ENCODE data around the gene MACF1. TPM values are rescaled to one million over a fixed set of nuclear protein-coding genes. Genes with fewer than 3 reads are reported as not detected.

MACF1 gene
- total RNA-seq, 1 donor from 2014 or later, result 185 TPM

DNA sequence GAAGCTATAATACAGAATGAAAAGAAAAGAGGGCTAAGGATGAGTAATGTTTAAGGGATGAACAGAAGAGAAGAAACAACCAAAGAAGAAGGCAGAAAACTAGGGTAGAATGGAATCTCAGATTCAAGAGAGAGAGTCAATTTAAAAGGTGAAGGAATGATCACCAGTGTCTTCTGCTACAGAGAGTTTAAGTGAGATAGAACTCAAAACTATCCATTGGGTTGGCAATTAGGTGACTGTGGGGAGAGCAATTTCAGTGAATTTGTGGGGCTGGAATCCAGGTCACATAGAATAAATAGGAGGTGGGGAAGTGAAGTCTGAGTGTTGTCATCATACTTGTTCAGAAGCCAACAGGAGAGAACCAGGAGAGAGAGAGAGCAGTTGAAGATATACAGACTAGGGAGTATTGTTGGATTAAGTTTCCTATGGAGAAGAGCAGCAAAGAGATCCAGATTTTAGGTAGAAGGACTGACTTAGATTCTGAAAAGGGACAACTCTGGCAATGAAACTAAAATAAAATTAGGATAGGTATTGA, 19.9 kb downstream of the MACF1 start:
- Mint-ChIP-seq H3K4me1 (no peaks in the 10 kb centered on the region), H3K36me3 (ENCODE audit: low read depth) (no peaks in the 10 kb centered on the region), H3K27ac (ENCODE audit: unreplicated experiment) (no peak overlapping the region), H3K4me3 (no peak overlapping the region), H3K9me3 (no peaks in the 10 kb centered on the region), H3K27me3 (ENCODE audit: low read depth) (no peaks in the 10 kb centered on the region)
- TF ChIP-seq, protein P1, sequence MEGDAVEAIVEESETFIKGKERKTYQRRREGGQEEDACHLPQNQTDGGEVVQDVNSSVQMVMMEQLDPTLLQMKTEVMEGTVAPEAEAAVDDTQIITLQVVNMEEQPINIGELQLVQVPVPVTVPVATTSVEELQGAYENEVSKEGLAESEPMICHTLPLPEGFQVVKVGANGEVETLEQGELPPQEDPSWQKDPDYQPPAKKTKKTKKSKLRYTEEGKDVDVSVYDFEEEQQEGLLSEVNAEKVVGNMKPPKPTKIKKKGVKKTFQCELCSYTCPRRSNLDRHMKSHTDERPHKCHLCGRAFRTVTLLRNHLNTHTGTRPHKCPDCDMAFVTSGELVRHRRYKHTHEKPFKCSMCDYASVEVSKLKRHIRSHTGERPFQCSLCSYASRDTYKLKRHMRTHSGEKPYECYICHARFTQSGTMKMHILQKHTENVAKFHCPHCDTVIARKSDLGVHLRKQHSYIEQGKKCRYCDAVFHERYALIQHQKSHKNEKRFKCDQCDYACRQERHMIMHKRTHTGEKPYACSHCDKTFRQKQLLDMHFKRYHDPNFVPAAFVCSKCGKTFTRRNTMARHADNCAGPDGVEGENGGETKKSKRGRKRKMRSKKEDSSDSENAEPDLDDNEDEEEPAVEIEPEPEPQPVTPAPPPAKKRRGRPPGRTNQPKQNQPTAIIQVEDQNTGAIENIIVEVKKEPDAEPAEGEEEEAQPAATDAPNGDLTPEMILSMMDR (conservative IDR thresholded peaks at IDR 0.05), result no peak
- no peak for DNase-seq (ENCODE audit: low read depth, low spot score)

GRCh38 chr1:39226836-39227235, 22.3 kb downstream of the MACF1 start:
- Mint-ChIP-seq H3K27me3 (ENCODE audit: low read depth) (no peaks in the 10 kb centered on the region), H3K36me3 (ENCODE audit: low read depth) (peaks cover 2% of the 10 kb centered on the region), H3K9me3 (no peaks in the 10 kb centered on the region), H3K4me3 (no peak overlapping the region), H3K4me1 (peaks cover 11% of the 10 kb centered on the region), H3K27ac (ENCODE audit: unreplicated experiment) (no peak overlapping the region)
- DNase-seq (ENCODE audit: low read depth, low spot score), result no peak
- TF ChIP-seq, protein P1 (conservative IDR thresholded peaks at IDR 0.05), result no peak

- Mint-ChIP-seq H3K4me3 (no peak overlapping the region), H3K27me3 (ENCODE audit: low read depth) (no peaks in the 10 kb centered on the region), H3K4me1 (peaks cover 18% of the 10 kb centered on the region), H3K36me3 (ENCODE audit: low read depth) (peaks cover 2% of the 10 kb centered on the region), H3K9me3 (no peaks in the 10 kb centered on the region), H3K27ac (ENCODE audit: unreplicated experiment) (no peak overlapping the region)
- TF ChIP-seq, protein P1 (conservative IDR thresholded peaks at IDR 0.05), result no peak
- DNase-seq (ENCODE audit: low read depth, low spot score), result no peak
Observed at GRCh38 chr1:39228252-39228651, 23.8 kb downstream of the MACF1 start.

DNA sequence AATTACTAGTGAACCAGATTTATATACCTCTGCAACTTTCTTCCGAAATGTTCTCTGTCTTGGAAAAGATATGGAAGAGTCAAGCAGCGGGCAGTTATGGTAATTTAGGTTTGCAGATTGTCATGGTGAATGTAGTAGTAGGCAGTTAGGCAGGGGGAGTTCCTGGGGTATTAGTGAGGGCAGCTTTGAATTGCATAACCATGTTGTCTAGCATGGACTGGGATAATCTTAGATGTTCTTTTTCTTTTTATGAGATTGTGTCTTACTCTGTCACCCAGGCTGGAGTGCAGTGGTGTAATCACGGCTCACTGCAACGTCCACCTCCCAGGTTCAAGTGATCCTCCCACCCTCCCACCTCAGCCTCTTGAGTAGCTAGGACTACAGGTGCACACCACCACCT, 25.0 kb downstream of the MACF1 start:
- H3K9me3 Mint-ChIP-seq, result no peaks in the 10 kb centered on the region
- TF ChIP-seq, protein P1 (conservative IDR thresholded peaks at IDR 0.05), result no peak
- peaks cover 20% of the 10 kb centered on the region for H3K4me1 Mint-ChIP-seq
- peak overlapping the region; percentile 8 for H3K4me3 Mint-ChIP-seq
- peaks cover 2% of the 10 kb centered on the region for H3K36me3 Mint-ChIP-seq (ENCODE audit: low read depth)
- no peak overlapping the region for H3K27ac Mint-ChIP-seq (ENCODE audit: unreplicated experiment)
- DNase-seq (ENCODE audit: low read depth, low spot score), result no peak
- H3K27me3 Mint-ChIP-seq (ENCODE audit: low read depth), result no peaks in the 10 kb centered on the region

DNA sequence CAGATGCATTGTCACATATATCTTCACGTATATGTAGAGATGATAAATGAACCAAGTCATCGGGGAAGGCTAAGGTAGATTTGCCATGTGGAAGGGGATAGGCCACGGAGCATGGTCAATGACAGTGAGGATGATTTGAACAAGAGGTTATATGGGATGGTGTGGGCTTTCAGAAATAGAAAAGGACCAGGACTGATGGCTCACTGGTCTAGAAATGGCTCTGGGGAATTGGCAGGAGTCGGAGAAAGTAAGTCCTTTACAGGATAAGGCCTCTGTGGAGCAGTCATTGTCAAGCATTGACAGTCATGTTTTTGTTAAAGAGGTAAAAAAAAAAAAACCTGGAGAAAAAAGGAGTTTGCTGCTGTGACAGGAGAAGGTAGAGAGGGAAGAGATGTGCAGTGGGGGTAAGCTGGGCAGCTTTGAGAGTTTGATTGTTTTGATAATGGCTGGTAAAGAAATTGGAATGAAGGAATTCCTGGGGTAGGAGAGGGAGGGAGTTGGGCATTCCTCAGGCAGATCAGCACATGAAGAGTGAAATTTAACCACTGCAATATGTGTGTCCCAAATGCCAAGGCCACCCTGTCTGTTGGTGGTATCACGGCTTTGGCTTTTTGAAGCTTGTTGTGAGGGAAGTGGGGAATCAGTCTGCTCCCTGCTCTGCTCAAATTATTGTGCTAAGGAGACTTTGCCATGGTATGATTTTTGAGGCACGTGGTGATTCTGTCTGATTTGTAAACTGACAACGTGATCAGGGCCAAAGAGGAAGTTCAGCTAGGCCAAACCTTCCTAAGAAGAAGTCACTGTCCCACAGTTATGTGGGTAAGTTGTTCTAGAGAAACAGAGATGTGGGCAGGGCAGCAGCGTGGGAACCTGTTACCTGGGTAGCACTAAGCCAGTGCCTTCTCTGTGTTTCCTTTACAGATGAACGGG, 26.0 kb downstream of the MACF1 start:
- Mint-ChIP-seq H3K27ac (ENCODE audit: unreplicated experiment) (no peak overlapping the region), H3K36me3 (ENCODE audit: low read depth) (peaks cover 6% of the 10 kb centered on the region), H3K4me3 (no peak overlapping the region), H3K9me3 (no peaks in the 10 kb centered on the region), H3K4me1 (peaks cover 23% of the 10 kb centered on the region), H3K27me3 (ENCODE audit: low read depth) (no peaks in the 10 kb centered on the region)
- DNase-seq (ENCODE audit: low read depth, low spot score), result no peak
- TF ChIP-seq, protein P1 (conservative IDR thresholded peaks at IDR 0.05), result no peak
